Measurements from ENCODE around the gene LEMD2. TPM values are rescaled to one million over a fixed set of nuclear protein-coding genes. Genes with fewer than 3 reads are reported as not detected.

LEMD2 gene
- total and polyA plus RNA-seq, 10 donors = 38.6 to 97.6 (median 61.6) TPM

DNA sequence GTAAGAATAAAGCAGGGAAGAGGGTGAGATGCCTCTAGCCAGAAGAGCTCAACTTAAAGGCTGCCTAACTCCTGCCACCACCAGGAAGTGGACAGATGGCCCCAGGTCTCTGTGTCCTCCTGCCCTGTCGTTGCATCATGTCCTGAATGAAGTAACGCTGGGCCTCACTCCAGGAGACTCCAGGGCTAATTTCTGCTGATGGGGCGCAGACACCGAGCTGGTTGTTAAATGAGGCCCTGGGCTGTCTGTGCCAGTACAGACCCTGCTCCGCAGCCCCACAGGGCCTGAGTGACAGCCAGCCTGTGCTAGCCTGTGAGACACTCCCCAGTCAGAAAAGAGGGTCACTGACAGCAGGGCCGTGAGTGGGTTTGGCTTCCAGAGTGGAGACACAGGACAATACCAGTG, 48.7 kb downstream of the LEMD2 start:
- WGBS, 5 donors = 39 to 80% (median 59%) methylated on average over 5 to 6 of the region's 6 CpGs

GRCh38 chr6:33739571-33739970, 49.4 kb downstream of the LEMD2 start:
- peaks cover 0 to 10% (median 0%) of the 10 kb centered on the region in 6 donors for H3K36me3 ChIP-seq
- WGBS, 5 donors = 51 to 74% (median 65%) methylated on average over 4 to 5 of the region's 5 CpGs
- peaks cover 0 to 39% (median 19%) of the 10 kb centered on the region in 6 donors for H3K4me1 ChIP-seq
- H3K27me3 ChIP-seq (replicated peaks in 1 of 7) = peaks cover 0 to 11% (median 0%) of the 10 kb centered on the region in 7 donors
- DNase-seq = no peak
- intact Hi-C loops (cut with DNase I; ENCODE audit: low total_unique reads) = no loop called here
- H3K9me3 ChIP-seq = no peaks in the 10 kb centered on the region
- H3K27ac ChIP-seq = peak overlapping the region in 4 of 8 donors; percentile 13 to 65 (median 48)
- no peak overlapping the region for H3K4me3 ChIP-seq
- TF ChIP-seq, protein P1, sequence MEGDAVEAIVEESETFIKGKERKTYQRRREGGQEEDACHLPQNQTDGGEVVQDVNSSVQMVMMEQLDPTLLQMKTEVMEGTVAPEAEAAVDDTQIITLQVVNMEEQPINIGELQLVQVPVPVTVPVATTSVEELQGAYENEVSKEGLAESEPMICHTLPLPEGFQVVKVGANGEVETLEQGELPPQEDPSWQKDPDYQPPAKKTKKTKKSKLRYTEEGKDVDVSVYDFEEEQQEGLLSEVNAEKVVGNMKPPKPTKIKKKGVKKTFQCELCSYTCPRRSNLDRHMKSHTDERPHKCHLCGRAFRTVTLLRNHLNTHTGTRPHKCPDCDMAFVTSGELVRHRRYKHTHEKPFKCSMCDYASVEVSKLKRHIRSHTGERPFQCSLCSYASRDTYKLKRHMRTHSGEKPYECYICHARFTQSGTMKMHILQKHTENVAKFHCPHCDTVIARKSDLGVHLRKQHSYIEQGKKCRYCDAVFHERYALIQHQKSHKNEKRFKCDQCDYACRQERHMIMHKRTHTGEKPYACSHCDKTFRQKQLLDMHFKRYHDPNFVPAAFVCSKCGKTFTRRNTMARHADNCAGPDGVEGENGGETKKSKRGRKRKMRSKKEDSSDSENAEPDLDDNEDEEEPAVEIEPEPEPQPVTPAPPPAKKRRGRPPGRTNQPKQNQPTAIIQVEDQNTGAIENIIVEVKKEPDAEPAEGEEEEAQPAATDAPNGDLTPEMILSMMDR (IDR thresholded peaks at IDR 0.05 in 8 of 11, conservative IDR thresholded peaks at IDR 0.05 in 3 of 11) = no peak
- TF ChIP-seq POLR2A (IDR thresholded peaks at IDR 0.05) (no peak), POLR2AphosphoS5 (IDR thresholded peaks at IDR 0.05) (no peak)

More for the DNA sequence above, 48.7 kb downstream of the LEMD2 start:
- Histone ChIP-seq H3K36me3 (peaks cover 0 to 4% (median 0%) of the 10 kb centered on the region in 6 donors), H3K27me3 (replicated peaks in 1 of 7) (peaks cover 0 to 11% (median 0%) of the 10 kb centered on the region in 7 donors), H3K4me3 (no peak overlapping the region), H3K4me1 (peaks cover 0 to 45% (median 21%) of the 10 kb centered on the region in 6 donors), H3K9me3 (no peaks in the 10 kb centered on the region), H3K27ac (peak overlapping the region in 4 of 8 donors; percentile 13 to 65 (median 48))
- no peak for DNase-seq
- intact Hi-C loops (cut with DNase I; ENCODE audit: low total_unique reads) = no loop called here
- TF ChIP-seq, protein P1 (IDR thresholded peaks at IDR 0.05 in 8 of 11, conservative IDR thresholded peaks at IDR 0.05 in 3 of 11) = no peak
- no peak for TF ChIP-seq POLR2A (IDR thresholded peaks at IDR 0.05)
- peak in 1 of 3 donors; percentile 48 for TF ChIP-seq POLR2AphosphoS5 (IDR thresholded peaks at IDR 0.05)

DNA sequence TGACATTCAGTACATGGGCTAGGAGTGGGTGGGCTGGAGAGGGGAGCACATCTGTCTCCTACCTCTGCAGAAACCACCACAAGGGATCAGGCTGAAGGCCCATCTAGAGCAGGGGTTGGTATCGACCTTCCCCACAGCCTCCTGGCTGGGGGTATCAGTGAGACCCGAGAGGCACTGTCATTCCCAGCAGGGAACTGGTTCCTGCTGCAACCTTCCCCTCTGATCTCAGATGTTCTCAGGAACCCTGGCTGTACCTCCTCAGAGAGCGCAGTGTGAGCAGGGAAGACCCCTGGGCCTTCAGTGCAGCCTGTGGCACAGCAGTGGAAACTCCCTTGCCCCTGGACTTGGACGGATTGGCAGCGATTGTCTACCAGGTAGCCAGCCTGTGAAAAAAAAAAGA, 50.1 kb downstream of the LEMD2 start:
- no peaks in the 10 kb centered on the region for H3K9me3 ChIP-seq
- no peak for DNase-seq
- WGBS, 5 donors = 87 to 96% (median 92%) methylated on average over 4 to 5 of the region's 5 CpGs
- no peak overlapping the region for H3K4me3 ChIP-seq
- intact Hi-C loops (cut with DNase I; ENCODE audit: low total_unique reads) = no loop called here
- peaks cover 0 to 32% (median 13%) of the 10 kb centered on the region in 6 donors for H3K4me1 ChIP-seq
- no peak overlapping the region for H3K27ac ChIP-seq
- peaks cover 0 to 17% (median 0%) of the 10 kb centered on the region in 6 donors for H3K36me3 ChIP-seq
- H3K27me3 ChIP-seq (replicated peaks in 1 of 7) = peaks cover 0 to 9% (median 0%) of the 10 kb centered on the region in 7 donors
- TF ChIP-seq POLR2AphosphoS5 (IDR thresholded peaks at IDR 0.05) (no peak), POLR2A (IDR thresholded peaks at IDR 0.05) (no peak)
- TF ChIP-seq, protein P1 (IDR thresholded peaks at IDR 0.05 in 8 of 11, conservative IDR thresholded peaks at IDR 0.05 in 3 of 11) = no peak

DNA sequence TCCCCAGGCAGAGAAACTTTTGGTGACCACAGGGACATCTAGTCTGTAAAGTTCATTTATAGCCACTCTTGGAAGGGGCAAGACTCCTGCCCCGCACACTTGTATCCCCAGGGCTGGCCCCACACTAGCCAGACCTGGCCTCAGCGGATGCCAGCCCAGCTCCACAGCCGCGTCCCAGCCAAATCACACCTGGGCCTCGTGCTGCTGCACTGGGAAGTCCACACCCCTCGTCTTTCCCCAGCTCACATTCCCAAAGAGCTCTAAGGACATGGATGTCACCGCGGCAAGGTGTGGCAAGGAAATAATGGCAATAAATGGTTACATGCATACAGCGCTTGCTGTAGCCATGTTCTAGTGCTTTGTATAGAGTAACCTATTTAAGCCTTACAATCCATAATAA, 50.8 kb downstream of the LEMD2 start:
- no peak overlapping the region for H3K4me3 ChIP-seq
- peaks cover 0 to 26% (median 10%) of the 10 kb centered on the region in 6 donors for H3K4me1 ChIP-seq
- peaks cover 0 to 8% (median 0%) of the 10 kb centered on the region in 7 donors for H3K27me3 ChIP-seq (replicated peaks in 1 of 7)
- no peak for TF ChIP-seq POLR2A (IDR thresholded peaks at IDR 0.05)
- DNase-seq = no peak
- H3K36me3 ChIP-seq = peaks cover 0 to 25% (median 0%) of the 10 kb centered on the region in 6 donors
- WGBS, 5 donors = 84 to 96% (median 88%) methylated on average over 8 to 9 of the region's 9 CpGs
- H3K27ac ChIP-seq = no peak overlapping the region
- no peaks in the 10 kb centered on the region for H3K9me3 ChIP-seq
- intact Hi-C loops (cut with DNase I; ENCODE audit: low total_unique reads) = no loop called here
